HG03060 (cell line): ENCODE results near the gene CCDC80.
A peak's percentile ranks its signal among the peaks of the same experiment; 100 is the strongest.
"Not testable (repeated sequence)": the region's sequence is repeated elsewhere in the genome, so short reads cannot be mapped to it uniquely, and the experiment has no call there.

ENCODE experiments used
- ATAC-seq: cut with Tn5 transposase; IDR thresholded peaks from one replicate; pipeline ENCODE4 v1.9.1; 2021; ENCODE audit warnings: low read depth, moderate number of reproducible peaks; ENCODE audit not compliant: unreplicated experiment

CCDC80 gene

DNA sequence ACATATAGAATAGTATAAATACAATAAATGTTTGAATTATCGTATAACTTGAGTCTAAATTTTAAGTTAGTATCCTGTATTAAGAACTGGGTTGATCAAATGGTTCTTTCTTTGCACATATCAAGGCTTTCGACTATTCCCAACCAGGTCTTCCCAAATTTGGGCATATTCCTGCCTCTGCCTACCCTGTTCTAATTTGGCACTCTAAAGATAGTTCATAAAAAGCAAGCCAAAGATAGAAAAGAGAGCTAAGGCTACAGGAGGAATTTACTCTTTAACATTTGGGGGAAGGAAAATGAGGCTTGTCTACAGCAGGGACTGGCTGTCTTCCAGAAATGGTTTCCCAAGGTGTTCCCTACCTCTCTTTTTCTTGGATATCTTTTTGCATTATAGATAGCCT, 43.0 kb downstream of the CCDC80 start:
- ATAC-seq: no peak

- no peak for ATAC-seq
Measured at GRCh38 chr3:112594856-112595255, 46.1 kb downstream of the CCDC80 start.

GRCh38 chr3:112593258-112593657, 47.7 kb downstream of the CCDC80 start:
- ATAC-seq: no peak

- ATAC-seq: no peak
Measured at GRCh38 chr3:112587336-112587735, 53.6 kb downstream of the CCDC80 start.

DNA sequence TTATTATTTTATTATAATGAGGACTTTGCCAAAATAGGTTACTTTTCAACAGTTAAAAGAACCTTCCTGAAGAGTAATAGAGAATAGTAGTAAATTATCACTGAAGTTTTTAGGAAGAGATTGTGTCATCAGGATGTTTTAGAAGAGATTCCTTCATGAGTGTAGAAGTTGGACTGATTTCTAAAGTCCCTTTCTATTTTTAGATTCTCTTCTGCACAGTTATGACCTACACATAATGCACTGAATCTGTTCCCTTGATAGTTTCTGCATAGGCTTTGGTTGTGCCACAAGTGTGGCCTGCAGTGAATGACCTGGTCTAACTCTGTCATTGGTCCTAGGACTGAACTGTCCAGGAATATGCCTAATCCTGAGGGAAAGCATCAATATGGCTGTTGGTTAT, 55.2 kb downstream of the CCDC80 start:
- ATAC-seq: no peak

DNA sequence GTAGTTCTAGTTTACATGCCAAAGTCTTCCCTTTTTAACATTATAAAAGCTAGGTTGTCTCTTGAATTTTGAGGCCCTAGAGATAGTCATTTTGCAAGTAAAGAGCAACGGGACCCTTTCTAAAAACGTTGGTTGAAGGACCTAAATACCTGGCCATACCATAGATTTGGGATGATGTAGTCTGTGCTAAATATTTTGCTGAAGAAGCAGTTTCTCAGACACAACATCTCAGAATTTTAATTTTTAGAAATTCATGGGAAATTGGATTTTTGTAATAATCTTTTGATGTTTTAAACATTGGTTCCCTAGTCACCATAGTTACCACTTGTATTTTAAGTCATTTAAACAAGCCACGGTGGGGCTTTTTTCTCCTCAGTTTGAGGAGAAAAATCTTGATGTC, 57.8 kb downstream of the CCDC80 start:
- no peak for ATAC-seq

DNA sequence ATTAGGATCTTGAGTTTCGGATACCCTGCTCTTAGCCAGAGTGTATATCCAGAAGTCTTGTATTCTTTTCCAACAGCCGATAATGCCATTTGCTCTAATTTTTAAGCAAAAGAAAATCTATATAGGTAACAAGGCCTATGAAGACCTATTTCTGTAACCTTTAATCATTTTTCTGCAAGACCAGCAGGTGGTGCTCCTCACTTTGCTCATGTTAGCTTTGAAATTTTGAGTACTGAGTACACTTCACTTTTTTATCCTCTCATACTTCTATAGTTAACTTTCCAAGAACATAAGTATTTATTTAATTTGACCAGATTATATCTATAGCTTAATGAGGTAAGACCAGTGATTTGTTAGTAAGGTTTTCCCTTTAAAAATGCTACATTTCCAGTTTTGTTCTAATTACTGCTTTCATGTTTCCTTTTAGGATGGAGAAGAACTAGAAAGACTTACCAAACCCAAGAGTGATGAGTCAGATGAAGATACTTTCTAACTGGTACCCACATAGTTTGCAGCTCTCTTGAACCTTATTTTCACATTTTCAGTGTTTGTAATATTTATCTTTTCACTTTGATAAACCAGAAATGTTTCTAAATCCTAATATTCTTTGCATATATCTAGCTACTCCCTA, 58.6 kb downstream of the CCDC80 start:
- no peak for ATAC-seq

- no peak for ATAC-seq
Measured at GRCh38 chr3:112579697-112580096, 61.2 kb downstream of the CCDC80 start.

GRCh38 chr3:112579232-112579631, 61.7 kb downstream of the CCDC80 start:
- ATAC-seq: no peak

- ATAC-seq: no peak
Measured at GRCh38 chr3:112572701-112573100, 68.2 kb downstream of the CCDC80 start.

DNA sequence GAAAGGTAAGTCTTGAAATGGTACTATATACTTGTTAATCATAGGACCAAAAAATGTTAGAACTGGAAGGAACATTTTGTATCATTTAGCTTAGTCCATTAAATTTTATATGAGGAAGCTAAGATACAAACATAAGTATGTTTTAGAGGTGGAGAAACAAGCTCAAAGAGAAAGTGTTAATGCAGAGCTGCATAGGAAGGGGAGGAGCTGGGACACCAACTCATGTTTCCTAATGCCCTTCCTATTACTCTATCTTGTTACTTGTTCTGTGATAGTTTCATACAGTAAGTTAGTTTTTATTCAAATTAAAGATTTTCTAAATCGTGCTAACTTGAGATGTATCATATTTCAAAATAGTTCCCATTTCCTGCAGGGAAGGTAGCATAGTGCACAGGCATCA, 71.7 kb downstream of the CCDC80 start:
- ATAC-seq: no peak

DNA sequence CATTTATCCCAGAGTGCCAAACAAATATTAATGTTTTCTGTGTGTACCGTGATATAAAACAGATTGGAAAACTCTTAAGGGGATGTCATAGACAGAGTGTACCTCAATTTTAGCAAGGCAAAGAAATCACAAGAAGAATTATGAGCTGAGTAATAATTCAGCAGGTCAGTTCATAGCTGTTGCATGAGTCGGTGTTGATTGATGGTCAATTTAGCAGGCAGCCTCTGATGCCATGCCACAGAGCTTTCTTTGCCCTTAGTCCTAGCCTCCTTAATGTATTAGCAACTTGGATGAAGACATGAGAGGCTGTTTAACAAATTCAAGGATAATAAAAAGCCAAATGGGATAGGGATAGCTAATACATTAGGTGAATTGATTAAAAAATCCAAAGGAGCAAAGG, 72.3 kb downstream of the CCDC80 start:
- no peak for ATAC-seq

- ATAC-seq: no peak
Measured at GRCh38 chr3:112564940-112565305, 76.0 kb downstream of the CCDC80 start.

- not testable (repeated sequence) for ATAC-seq
Measured at GRCh38 chr3:112564247-112564939, 76.5 kb downstream of the CCDC80 start.

GRCh38 chr3:112561734-112562529, 79.0 kb downstream of the CCDC80 start, which contains the start of the genes ATG3 and SLC35A5:
ATG3 (minus strand) TSS chr3:112561962; CDS start chr3:112561528, 434 bp downstream.
SLC35A5 (plus strand) TSS chr3:112562045; CDS start chr3:112563404, 1,359 bp downstream.
- ATAC-seq: peak; percentile 71

DNA sequence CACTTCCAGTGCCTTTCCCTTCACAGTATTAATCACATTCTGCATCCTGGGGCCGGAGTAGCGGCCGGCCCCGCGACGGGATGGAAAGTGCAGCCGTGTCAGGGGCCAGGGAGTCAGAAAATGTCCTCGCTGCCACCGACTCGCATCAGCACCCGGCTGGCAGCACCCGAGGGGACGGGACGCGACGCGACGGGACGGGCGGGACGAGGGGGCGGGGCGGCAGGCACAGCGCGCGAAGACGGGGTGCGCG, 79.5 kb downstream of the CCDC80 start:
- peak; percentile 19 for ATAC-seq

DNA sequence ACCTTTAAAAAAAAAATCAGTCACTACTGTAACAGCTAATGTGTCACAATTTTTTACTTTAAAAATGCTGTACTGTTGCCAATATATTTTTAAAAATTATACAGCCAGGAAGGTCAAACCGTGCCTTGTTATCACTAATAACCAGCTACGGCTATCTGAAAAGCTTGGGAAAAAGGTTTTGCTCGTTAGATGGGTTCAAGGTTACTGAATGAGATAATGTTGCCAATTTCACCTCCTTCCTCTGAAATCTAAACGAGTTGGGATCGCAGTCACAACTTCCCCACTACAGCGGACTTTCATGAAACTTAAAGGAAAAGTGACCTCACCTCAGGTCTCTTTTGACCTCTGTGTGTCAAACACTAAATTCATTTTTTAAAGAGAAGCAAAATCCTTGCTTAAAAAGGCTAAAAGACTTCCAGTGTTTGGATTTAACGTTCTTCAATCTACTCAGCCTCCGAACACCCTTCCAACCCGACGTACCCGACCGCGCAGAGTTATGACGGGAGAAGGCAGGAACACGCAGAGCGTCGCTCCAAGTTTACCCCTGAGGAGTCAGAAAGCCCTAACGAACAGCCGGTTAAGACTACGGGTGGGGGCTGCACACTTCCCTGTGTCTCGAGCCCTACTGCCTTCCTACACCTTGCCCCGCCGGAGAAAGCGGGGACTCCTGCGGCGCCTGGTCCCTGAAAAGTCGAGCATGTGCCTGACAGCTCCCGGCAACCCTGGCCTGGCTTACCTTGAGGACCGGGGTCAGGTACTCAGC, 80.0 kb downstream of the CCDC80 start:
- no peak for ATAC-seq

- ATAC-seq: no peak
Measured at GRCh38 chr3:112560307-112560706, 80.6 kb downstream of the CCDC80 start.

DNA sequence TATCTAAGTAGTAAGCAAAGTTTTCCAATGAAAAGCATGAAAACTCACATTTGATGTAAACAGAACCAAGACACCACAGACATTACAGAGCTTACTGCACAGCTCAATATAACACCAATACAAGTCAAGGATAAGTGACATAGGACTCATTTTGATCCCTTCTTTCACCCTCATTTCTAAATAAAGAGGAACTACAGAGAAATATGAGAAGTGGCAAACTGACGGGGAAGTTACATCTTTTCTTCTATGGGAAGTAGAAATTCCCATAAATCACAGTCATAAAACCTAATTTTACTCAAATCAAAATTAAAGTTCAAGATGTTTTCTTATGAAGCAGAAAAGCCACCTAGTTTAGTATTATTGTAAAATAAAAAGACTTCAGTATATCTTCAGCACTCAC, 83.0 kb downstream of the CCDC80 start:
- ATAC-seq: no peak

GRCh38 chr3:112555535-112556170, 85.3 kb downstream of the CCDC80 start:
- no peak for ATAC-seq

DNA sequence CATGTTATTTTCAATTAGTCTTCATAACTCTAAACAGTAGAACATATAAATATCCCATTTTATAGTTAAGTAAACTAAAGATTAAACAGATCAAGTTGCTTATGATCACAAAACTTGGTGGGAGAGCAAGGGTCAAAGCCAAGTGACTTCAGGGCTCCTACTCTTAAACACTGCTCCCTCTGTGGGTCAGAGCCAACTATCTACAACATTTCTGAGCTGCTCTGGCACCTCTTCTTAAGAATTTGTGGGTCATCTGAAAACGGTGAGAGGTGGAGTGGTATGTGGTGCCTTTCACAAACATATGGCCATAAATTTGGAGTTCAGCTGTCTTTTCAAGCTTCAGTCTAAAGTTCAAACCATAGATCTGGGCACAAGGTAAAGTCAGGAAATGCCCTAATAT, 90.1 kb downstream of the CCDC80 start:
- ATAC-seq: no peak
